Endothelial cell (in vitro differentiated cells): ENCODE measurements around the gene MTRFR. TPM values are rescaled to one million over a fixed set of nuclear protein-coding genes. Genes with fewer than 3 reads are reported as not detected.

Experiments used
- DNase-seq: peaks from one replicate; pipeline ENCODE4 v3.0.0; 2021; ENCODE audit warnings: low spot score
- H3K27ac Mint-ChIP-seq: one replicate; pipeline ENCODE4 v1.8.0; 2021; ENCODE audit warnings: mixed read lengths, inconsistent platforms; ENCODE audit not compliant: unreplicated experiment
- H3K27me3 Mint-ChIP-seq: one replicate; pipeline ENCODE4 v1.8.0; 2021; ENCODE audit warnings: mild to moderate bottlenecking, moderate library complexity, mixed read lengths, inconsistent platforms; ENCODE audit not compliant: unreplicated experiment
- H3K36me3 Mint-ChIP-seq: one replicate; pipeline ENCODE4 v1.8.0; 2021; ENCODE audit warnings: mild to moderate bottlenecking, low read depth, mixed read lengths, inconsistent platforms; ENCODE audit not compliant: unreplicated experiment
- H3K4me1 Mint-ChIP-seq: one replicate; pipeline ENCODE4 v1.8.0; 2021; ENCODE audit warnings: mild to moderate bottlenecking, mixed read lengths, inconsistent platforms; ENCODE audit not compliant: unreplicated experiment
- H3K4me3 Mint-ChIP-seq: one replicate; pipeline ENCODE4 v1.8.0; 2021; ENCODE audit warnings: mild to moderate bottlenecking, mixed read lengths, inconsistent platforms; ENCODE audit not compliant: unreplicated experiment
- H3K9me3 Mint-ChIP-seq: one replicate; pipeline ENCODE4 v1.8.0; 2021; ENCODE audit warnings: mixed read lengths, inconsistent platforms; ENCODE audit not compliant: unreplicated experiment
- total RNA-seq: library from RNA; stranded (reverse); fragmentation: NEBNext Ultra II Directional; extraction: Animal tissue kit (Norgen Biotek cat#: 25700); gene quantifications from one replicate; pipeline ENCODE4 v1.2.1, GENCODE V29; 2021; ENCODE audit not compliant: unreplicated experiment
- TF ChIP-seq, protein P1 (sequence below): fragments of 200-600 bp; sonication (generic); IDR thresholded peaks from one replicate; pipeline ENCODE4 v1.5.0; 2021; ENCODE audit warnings: antibody characterized with exemption; ENCODE audit not compliant: unreplicated experiment

The MTRFR gene
- total RNA-seq, 1 donor from 2014 or later = 11.6 TPM

DNA sequence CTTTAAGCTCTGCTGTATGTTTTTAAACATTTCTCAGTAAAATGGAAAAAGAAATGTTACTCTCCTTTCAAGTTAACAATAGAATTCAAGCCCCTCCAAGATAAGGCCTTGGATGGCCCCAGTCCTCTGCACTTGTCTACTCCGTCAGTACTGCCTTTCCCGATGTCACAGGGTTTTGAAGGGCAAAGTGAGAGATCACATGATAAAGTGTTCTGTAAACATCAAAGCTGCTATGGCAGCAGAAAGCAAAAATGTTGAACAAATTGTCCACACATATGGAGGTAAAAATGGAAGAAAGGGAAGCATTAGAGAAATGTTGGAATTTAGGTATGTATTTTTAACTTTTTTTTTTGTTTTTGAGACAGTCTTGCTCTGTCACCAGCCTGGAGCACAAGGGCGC is 71.9 kb downstream of the MTRFR start:
- DNase-seq = no peak
- peaks cover 5% of the 10 kb centered on the region for H3K27me3 Mint-ChIP-seq
- H3K27ac Mint-ChIP-seq = no peak overlapping the region
- no peaks in the 10 kb centered on the region for H3K4me1 Mint-ChIP-seq
- TF ChIP-seq, protein P1, sequence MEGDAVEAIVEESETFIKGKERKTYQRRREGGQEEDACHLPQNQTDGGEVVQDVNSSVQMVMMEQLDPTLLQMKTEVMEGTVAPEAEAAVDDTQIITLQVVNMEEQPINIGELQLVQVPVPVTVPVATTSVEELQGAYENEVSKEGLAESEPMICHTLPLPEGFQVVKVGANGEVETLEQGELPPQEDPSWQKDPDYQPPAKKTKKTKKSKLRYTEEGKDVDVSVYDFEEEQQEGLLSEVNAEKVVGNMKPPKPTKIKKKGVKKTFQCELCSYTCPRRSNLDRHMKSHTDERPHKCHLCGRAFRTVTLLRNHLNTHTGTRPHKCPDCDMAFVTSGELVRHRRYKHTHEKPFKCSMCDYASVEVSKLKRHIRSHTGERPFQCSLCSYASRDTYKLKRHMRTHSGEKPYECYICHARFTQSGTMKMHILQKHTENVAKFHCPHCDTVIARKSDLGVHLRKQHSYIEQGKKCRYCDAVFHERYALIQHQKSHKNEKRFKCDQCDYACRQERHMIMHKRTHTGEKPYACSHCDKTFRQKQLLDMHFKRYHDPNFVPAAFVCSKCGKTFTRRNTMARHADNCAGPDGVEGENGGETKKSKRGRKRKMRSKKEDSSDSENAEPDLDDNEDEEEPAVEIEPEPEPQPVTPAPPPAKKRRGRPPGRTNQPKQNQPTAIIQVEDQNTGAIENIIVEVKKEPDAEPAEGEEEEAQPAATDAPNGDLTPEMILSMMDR = no peak
- H3K36me3 Mint-ChIP-seq = peaks cover 46% of the 10 kb centered on the region
- H3K4me3 Mint-ChIP-seq = no peak overlapping the region
- no peaks in the 10 kb centered on the region for H3K9me3 Mint-ChIP-seq

DNA sequence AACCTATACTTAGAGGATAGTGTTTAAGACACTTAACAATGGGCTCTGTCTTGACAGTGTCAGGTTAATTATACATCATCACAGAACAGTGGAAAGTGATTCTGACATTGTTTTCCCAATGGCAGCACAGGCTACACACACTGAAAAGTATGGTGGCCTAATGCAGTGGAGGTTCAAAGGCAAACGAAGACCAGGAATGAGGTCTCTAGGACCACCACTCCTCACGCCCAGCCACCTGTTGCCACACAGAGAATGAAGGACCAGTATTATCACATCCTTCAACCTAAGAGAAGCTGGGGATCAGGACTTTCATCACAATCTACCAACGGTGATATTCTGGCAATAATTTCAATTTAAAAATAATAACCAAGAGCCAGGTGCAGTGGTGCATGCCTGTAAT is 73.0 kb downstream of the MTRFR start:
- Mint-ChIP-seq H3K9me3 (no peaks in the 10 kb centered on the region), H3K4me1 (no peaks in the 10 kb centered on the region), H3K36me3 (peaks cover 50% of the 10 kb centered on the region), H3K27ac (no peak overlapping the region), H3K27me3 (peaks cover 5% of the 10 kb centered on the region), H3K4me3 (no peak overlapping the region)
- no peak for DNase-seq
- TF ChIP-seq, protein P1 = no peak

Other genes with a start within 250 kb of the MTRFR start
- 14.3 TPM for gene PITPNM2, start 82.3 kb upstream of the MTRFR start, total RNA-seq
- 30.1 TPM for gene MPHOSPH9, start 295 bp upstream of the MTRFR start, total RNA-seq
- gene CDK2AP1, start 38.4 kb downstream of the MTRFR start, total RNA-seq = 145 TPM
- 44.7 TPM for gene SBNO1, start 131.4 kb downstream of the MTRFR start, total RNA-seq
- gene KMT5A, start 150.7 kb downstream of the MTRFR start, total RNA-seq = 35.6 TPM
- 2.8 TPM for gene RILPL2, start 203.2 kb downstream of the MTRFR start, total RNA-seq
- 18.8 TPM for gene SNRNP35, start 224.7 kb downstream of the MTRFR start, total RNA-seq